Stimulated activated CD8-positive, alpha-beta memory T cell treated with anti-CD3 and anti-CD28 coated beads, Interleukin-4, amount 100 ng/mL, for 4 hours (primary cell): ENCODE data around the gene TAMM41.
"Not testable (repeated sequence)": the region's sequence is repeated elsewhere in the genome, so short reads cannot be mapped to it uniquely, and the experiment has no call there.

Source experiments
- DNase-seq, 2 donors: peaks; one replicate each; pipeline ENCODE4 v3.0.0-alpha.2; 2020; ENCODE audit warnings: low read depth in 2 of 2, low spot score in 1 of 2

The TAMM41 gene

DNA sequence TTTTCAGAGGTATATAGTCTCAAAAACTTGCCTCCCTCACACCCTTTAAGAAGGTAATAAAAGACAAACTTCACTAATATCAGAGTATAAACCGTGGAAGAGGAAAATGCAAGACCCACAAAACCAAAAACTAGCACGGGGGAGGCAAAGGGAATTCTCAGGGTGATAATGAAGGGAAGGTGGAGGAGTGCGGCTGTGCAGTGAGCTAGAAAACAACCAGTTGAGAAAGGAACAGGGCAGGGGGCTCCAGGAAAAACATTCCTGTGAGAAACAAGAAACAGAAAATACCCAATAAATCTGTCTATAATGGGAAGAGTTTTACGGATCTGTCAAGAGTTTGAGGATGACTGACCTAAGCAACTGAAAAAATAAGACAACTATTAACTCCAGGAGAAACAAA, 31.6 kb downstream of the TAMM41 start:
- no peak for DNase-seq

DNA sequence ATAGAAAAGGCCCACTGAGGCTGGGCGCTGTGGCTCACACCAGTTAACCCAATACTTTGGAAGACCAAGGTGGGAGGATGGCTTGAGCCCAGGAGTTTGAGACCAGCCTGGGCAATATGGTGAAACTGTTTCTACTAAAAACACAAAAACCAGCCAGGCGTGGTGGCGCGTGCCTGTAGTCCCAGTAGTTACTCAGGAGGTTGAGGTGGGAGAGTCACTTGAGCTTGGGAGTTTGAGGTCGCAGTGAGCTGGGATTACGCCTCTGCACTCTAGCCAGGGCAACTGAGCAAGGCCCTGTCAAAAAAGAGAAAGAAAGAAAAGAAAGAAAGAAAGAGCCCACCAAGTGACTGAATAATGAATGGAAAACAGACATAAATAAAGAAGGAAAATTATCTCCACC, 32.0 kb downstream of the TAMM41 start:
- DNase-seq = no peak

DNA sequence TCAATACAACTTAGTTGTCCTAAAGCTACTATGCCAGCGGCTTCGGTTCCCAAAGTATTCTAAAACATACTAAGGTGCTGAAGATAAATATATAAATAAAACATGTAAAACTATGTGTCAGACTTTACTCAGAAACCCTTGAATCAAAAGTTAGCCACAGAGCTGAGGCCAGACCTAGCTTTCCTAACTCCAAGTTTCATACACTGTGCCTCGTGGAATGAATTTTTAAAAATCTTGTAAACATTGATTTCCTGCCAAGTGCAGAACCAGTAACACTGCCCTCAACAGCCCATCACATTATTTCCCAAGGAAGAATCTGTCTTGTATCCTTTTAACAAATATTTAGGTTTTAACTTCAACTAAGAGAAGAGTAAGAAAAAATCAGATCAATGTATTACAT, 36.4 kb downstream of the TAMM41 start:
- DNase-seq = no peak

DNA sequence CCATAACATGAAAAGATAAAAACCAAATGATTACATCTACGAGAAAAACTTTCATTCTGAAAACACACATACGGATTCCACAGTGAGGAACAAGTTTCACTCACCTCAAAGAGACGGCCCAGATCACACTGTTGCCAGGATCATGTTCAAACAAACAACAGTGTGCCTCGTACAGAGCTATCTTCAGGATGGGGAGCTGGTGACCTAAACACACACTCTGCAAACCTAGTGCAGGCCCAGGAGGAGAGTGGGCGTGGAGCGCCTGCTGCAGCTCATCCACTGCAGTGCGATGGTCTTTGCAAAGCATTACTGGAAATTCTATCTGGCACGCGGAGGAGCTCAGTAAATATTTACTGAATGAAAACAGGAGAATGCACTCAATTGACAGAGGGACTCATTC, 38.5 kb downstream of the TAMM41 start:
- DNase-seq = no peak

DNA sequence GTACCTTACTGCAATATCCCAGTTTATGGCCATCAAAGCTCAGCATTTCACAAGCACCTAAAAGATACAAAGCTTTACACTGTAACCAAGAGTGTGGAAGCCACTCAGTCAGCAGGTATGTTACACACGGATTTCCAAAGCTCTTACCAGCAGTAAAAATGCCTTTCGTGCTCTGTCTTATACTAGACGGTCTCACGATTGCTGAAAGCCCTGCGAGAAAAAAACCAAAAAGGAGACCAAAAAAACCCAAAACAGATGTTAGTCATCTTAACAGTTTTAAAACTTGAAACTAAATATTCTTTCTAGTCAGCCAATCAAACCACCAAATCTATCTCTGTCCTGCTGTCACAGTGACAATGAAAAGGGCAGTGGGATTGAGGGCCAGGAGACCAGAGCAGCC, 39.0 kb downstream of the TAMM41 start:
- DNase-seq = no peak

DNA sequence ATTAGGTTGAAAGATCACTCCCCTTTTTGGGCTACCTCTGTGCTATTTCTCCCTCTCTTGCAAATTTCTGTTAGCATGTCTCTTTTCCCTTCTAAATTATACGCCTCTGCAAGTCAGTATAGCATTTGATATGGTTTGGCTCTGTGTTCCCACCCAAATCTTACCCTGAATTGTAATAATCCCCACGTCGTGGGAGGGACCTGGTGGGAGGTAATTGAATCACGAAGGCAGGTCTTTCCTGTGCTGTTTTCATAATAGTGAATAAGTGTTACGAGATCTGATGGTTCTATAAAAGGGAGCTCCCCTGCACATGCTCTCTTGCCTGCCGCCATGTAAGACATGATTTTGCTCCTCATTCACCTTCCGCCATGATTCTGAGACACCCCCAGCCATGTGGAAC, 41.0 kb downstream of the TAMM41 start:
- no peak for DNase-seq

DNA sequence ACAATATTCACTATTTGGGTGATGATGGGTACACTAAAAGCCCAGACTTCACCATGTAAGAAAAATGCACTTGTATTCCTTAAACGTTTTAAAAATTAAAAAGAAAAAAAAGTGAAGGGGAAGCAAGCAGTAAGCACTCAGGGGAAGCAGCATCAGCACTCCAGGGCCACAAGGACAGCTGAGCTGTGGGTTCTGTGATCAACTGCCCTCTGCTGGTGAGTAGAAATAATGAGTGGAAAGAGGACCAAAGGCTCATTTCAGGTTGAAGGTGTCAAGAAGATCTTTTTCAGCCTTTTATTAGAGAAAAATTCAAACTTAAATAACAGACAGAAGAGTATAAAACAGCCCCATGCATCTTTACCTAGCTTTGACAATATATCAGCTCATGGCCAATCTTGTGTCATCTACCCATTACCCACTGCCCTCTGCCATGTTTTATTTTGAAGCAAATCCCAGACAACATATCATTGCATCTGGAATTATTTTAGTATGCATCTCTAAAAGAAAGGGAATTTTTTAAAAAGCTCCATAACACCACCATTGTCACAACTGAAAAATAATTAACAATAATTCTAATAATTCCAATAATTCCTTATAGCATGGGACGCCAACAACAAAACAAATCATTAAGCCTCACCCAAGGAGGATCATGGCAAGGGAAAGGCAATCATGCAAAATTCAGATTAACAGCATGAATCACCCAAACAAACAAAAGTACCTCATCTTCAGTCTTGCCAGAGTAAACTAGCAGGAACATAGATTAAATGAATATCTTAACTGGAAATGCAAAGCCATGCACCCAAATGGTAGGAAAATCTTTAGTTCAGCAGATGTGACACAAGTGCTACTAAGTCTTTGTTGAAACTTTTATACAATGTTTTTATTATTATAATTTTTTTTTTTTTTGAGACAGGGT, 42.5 kb downstream of the TAMM41 start:
- no peak for DNase-seq

DNA sequence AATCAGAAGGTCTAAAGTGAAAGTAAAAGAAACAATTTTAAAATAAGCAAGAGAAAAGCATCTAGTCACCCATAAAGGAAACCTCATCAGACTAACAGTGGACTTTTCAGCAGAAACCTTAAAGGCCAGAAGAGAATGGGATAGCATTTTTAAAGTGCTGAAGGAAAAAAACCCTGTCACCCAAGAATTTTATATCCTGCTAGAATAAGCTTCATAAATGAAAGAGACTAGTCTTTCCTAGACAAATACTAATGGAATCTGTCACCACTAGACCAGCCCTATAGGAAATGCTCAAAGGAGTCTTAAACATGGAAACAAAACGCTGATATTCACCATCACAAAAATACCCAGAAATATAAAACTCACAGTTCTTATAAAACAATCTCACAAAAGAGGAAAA, 46.9 kb downstream of the TAMM41 start:
- DNase-seq = no peak

DNA sequence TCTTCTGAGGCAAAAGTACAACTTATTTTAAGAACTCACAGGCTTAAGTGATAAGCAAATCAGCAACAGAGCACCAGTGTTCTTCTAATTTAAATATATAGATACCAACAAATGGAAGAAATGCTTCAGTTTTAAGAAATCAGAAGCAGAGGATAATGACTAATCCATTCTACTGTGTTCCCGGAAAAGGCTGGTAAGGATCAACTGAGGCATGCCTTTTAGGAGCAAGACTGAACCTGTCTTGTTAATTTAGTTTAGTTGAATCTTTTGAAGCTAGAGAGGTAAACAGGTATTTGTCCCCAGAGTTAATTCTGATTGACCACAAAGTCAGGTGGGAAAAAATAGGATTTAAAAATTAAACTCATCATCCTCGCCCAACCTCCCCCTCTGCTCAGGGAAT, 51.8 kb downstream of the TAMM41 start:
- no peak for DNase-seq

DNA sequence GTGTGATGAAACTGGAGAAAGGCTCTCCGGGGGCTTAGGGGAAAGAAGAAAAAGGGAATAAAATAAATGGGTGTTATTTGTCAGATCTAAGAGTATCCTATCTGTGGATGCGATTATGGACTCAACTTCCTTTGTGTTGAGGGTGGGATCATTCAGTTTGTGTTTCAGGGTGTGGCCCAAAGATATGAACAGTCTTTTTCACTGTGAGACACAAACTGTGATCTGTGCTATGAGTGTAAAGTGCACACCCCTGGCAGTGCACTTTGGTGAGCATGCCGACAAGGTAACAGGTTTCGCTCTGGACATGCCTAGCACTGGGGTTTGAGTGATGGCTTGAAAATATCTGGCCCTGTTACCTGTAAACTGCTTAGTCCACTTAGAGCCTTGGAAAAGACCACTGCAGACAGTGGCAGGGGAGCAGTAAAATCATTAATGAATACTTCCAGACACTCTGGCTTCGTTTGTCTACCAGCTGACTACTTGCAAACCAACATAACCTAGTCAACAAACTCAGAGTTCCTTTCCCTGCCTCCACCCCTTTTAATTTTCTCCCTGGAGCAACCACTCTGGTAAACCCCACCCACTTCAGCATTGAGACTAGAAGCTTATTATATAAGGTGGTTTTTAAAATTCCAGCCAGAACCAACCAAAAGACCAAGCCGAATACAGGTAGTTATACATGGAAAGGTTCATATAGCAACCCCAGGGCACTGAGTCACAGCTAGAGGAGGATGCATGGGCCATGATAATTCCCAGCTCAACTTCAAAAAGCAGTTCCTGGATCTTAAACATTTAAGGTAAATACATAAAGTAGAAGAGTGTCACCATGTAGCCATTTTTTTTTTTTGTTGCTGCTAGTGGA, 55.1 kb downstream of the TAMM41 start:
- DNase-seq = no peak

DNA sequence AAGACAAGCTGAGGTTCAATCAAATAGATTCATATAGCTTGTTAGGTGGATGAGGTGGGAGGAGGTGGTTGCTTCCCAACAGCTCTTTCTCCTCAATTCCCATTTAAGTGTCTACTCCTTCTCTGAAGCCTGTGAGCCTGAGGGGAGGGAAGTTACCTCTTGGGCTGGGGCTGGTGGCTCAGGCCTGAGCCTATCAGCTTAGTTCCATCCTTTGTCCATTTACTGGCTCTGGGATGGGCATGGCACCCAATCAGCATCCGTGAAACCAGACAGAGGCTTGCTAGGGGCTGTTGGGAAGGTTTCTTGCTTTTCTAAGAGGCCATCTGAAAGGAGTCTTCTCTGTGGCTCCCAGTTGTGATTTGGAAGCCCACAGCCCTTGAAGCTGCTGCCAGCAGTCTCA, 57.3 kb downstream of the TAMM41 start:
- no peak for DNase-seq

DNA sequence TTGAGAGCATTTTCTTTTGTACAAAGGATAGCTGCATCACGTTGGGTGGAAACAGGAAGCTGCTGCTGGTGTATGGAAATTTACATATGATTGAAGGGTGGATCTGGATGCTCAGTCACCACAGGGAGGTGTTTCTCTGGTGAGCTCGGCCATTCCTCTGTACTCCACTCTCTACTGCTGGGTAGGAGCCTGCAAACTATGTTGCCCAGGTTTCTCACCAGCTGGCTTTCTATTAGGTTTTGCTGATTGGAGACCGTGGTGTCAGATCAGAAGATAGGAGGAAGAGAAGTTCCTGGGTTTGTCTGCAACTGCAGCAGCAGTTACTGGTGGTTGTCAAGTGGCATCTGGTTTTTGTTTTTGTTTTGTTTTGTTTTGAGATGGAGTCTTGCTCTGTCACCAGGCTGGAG, 61.7 kb downstream of the TAMM41 start:
- DNase-seq = no peak

DNA sequence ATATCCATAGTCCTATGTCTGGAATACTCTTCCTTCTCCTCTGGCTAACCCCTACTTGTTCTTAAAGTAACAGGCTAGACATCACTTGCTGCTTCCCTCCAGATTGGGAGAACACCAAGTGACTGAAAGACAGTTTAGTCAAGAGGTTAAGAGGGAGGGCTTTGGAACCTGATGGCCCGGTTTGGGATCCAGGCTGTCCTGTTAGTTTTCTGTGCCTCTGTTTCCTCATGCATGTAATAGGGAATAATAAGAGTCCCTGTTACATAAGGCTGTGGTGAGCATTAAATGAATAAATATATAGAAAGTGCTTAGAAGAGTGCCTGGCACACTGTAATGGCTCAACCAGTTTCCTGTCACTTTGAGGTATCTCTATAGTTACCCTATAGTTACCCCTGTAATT, 66.3 kb downstream of the TAMM41 start:
- DNase-seq = no peak

DNA sequence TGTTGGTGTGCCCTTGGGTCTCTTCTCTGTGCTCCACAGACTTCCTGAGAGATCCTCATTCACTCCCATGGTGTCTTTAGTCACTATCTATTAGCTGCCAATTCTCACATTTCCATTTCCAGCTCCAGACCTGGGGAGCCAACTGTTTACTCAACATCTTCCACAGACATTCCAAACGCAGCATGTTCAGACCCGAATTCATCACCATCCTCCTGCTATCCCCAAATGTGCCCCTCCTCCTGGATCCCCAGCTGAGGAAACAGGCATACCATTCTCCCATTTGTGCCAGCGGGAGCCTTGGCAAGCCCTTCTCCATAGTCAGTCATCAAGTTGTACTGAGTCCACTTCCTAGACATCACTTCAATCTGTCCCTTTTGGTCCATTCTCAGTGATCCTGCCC, 67.1 kb downstream of the TAMM41 start:
- DNase-seq = no peak

DNA sequence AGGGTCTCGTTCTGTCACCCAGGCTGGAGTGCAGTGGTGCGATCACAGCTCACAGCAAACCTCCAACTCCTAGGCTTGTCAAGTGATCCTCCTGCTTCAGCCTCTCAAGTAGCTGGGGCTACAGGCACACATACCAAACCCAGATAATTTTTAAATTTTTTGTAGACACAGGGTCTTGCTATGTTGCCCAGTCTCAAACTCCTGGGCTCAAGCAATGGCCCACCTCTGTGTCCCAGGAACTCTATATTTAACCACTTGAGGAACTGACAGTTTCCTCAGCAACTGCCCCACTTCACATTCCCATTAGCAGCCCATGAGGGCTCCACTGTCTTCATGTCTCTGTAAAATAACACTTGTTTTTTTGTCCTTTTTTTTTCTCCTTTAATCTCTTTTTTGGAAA, 68.4 kb downstream of the TAMM41 start:
- no peak for DNase-seq

DNA sequence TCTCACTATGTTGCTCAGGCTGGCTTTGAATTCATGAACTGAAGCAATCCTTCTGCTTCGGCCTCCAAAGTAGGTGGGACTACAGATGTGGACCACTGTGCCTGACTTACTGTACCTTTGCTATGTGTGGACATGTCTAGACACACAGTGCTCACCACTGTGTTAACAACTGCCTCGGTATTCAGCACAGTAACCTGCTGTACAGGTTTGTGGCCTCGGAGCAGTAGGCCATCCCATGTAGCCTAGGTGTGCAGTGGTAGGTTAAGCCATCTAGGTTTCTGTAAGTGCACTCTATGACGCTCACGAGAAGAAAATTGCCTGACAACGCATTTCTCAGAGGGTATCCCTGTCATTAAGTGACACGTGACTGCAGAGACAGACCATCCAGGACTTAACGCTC, 70.3 kb downstream of the TAMM41 start:
- no peak for DNase-seq

DNA sequence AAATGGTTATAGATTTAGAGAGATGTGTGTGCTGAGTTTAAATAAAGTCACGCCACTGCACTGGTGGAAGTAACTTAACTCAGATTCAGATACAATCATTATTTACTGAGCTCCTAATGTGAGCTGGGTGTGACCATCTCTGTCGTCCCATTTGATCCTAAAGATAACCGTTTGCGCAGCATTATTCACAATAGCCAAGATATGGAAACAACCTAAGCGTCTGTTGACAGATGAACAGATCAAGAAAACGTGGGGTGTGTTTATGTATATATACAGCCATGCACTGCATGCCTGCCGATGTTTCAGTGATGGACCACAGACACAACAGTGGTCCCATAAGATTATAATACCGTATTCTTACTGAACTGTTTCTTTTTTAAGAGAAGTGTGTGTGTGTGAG, 71.2 kb downstream of the TAMM41 start:
- DNase-seq = no peak

DNA sequence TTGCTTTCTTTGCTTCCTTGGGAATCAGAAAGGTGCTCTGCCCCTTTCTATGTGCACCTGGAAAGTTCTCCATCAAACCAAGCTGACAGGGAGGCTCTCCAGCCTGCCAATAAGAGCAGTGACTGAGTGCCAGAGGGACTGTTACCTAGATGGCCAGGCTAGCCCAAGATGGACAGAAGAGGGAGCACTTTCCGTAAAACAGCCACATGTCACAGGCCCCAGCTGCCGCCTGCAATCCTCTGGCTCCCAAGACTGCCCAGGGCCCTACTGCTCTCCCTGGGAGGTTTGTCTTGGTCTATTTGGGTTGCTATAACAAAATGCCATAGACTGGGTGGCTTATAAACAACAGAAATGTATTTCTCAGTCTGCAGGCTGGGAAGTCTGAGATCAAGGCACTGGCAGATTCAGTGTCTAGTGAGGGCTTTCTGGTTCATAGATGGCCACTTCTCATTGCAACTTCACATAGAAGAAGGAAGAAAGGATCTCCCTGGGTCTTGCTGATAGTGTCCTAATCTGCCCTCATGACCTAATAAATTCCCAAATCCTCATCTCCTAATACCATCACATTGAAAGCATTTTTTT, 72.3 kb downstream of the TAMM41 start:
- no peak for DNase-seq

DNA sequence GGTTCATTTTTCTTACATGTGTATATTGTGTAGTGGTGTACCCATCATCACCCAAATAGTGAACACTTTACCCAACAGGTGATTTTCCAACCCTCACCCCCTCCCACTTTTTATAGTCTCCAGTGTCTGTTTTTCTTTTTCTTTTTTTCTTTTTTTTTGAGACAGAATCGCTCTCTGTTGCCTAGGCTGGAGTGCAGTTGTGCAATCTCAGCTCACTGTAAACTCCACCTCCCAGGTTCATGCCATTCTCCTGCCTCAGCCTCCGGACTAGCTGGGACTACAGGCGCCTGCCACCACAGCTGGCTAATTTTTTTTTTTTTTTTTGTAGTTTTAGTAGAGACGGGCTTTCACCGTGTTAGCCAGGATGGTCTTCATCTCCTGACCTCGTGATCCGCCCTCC, 74.8 kb downstream of the TAMM41 start:
- DNase-seq = not testable (repeated sequence)

DNA sequence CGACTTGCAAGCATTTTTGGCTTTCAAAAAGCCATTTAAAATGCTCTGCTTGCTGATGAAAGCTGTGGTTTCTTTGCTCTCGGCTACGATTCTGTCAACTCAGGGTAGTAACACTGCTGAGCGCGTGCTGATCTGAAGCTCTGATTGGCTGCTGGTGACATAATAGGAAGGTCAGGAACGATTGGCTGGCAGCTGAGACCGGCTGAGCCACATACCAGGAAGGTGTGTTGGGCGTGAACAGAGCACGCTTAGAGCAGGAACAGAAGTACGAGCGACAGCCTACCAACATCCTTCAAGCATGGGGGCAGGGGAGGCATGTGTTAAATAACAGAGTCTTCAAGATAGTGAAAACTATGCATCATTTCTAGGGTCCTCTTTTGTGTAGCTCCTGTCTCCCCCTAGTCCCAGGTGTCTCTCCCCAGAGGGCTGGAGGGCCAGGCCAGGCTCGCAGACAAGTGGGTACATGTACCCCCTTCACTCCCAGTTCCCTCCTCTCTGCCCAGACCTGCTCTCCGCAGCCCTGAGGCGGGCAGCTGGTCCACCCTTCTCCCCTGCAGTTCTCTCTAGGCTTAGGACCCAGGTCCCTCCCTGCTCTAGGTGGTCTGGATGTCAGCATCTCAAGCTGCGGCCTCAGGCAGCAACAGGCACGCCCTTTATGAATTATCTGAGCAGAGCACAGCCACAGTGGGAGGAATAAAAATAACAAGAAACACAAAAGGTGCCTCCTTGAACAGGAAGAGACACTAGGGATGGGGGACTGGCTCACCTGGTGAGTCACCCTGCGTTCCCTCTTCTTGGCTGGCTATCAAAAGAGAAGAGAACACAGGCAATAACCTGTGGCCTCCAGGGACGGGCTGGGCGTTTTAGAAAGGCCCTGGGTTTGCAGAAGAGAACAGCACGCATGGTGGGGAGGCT, 76.0 kb downstream of the TAMM41 start:
- DNase-seq = peak; percentile 16 to 44
